ENCODE results near the gene ATOX1. TPM values are rescaled to one million over a fixed set of nuclear protein-coding genes. Genes with fewer than 3 reads are reported as not detected.
"Not testable (repeated sequence)": the region's sequence is repeated elsewhere in the genome, so short reads cannot be mapped to it uniquely, and the experiment has no call there.

The ATOX1 gene
- total RNA-seq, 1 experiment from 2014 or later, result 65.6 TPM

- intact Hi-C loops (cut with micrococcal nuclease; ENCODE audit: unreplicated experiment), result no loop called here
- POLR2A ChIA-PET (ENCODE audit: low non-redundant PET), result no interaction called here
- H3K27me3 ChIP-seq (replicated peaks; ENCODE audit: insufficient read depth, low read depth, low read length, poor library complexity), result no peaks in the 10 kb centered on the region
- peaks cover 22% of the 10 kb centered on the region for H3K4me1 ChIP-seq (ENCODE audit: insufficient read depth, low read length, poor library complexity, severe bottlenecking)
- no peak overlapping the region for H3K4me3 ChIP-seq (ENCODE audit: low read depth, low read length, poor library complexity, severe bottlenecking)
- CTCF ChIA-PET, result no interaction called here
- no peaks in the 10 kb centered on the region for H3K9me3 ChIP-seq (ENCODE audit: low read depth, low read length, poor library complexity, severe bottlenecking)
- TF ChIP-seq CTCF (conservative IDR thresholded peaks at IDR 0.05; ENCODE audit: low read depth, low read length), result no peak
- TF ChIP-seq EZH2 (IDR thresholded peaks at IDR 0.05; ENCODE audit: borderline replicate concordance, low read depth, low read length, poor library complexity, severe bottlenecking), result no peak
- no peak for DNase-seq (ENCODE audit: low spot score)
- H3K36me3 ChIP-seq (ENCODE audit: insufficient read depth, low read length, poor library complexity, severe bottlenecking), result no peaks in the 10 kb centered on the region
- BruUV-seq (replicated peaks), result no TSS peak
- no peak overlapping the region for H3K27ac ChIP-seq (ENCODE audit: low read depth, low read length, poor library complexity, severe bottlenecking)
These were observed 58.1 kb downstream of the ATOX1 start for GRCh38 chr5:151700296-151700695.

- H3K27ac ChIP-seq (ENCODE audit: low read depth, low read length, poor library complexity, severe bottlenecking), result peak overlapping the region; percentile 61
- CTCF ChIA-PET, result no interaction called here
These were observed 59.1 kb downstream of the ATOX1 start for GRCh38 chr5:151699071-151699901.

GRCh38 chr5:151698081-151698480 lies 60.4 kb downstream of the ATOX1 start:
- intact Hi-C loops (cut with micrococcal nuclease; ENCODE audit: unreplicated experiment); H3K4me3 ChIP-seq (ENCODE audit: low read depth, low read length, poor library complexity, severe bottlenecking); H3K9me3 ChIP-seq (ENCODE audit: low read depth, low read length, poor library complexity, severe bottlenecking); H3K27ac ChIP-seq (ENCODE audit: low read depth, low read length, poor library complexity, severe bottlenecking); H3K27me3 ChIP-seq (replicated peaks; ENCODE audit: insufficient read depth, low read depth, low read length, poor library complexity); DNase-seq (ENCODE audit: low spot score); CTCF ChIA-PET; H3K36me3 ChIP-seq (ENCODE audit: insufficient read depth, low read length, poor library complexity, severe bottlenecking); POLR2A ChIA-PET (ENCODE audit: low non-redundant PET); BruUV-seq (replicated peaks): not testable (repeated sequence)
- H3K4me1 ChIP-seq (ENCODE audit: insufficient read depth, low read length, poor library complexity, severe bottlenecking), result peaks cover 22% of the 10 kb centered on the region

More at GRCh38 chr5:151699071-151699901, 59.1 kb downstream of the ATOX1 start:
- Histone ChIP-seq H3K27me3 (replicated peaks; ENCODE audit: insufficient read depth, low read depth, low read length, poor library complexity) (no peaks in the 10 kb centered on the region), H3K36me3 (ENCODE audit: insufficient read depth, low read length, poor library complexity, severe bottlenecking) (no peaks in the 10 kb centered on the region), H3K4me1 (ENCODE audit: insufficient read depth, low read length, poor library complexity, severe bottlenecking) (peaks cover 22% of the 10 kb centered on the region), H3K9me3 (ENCODE audit: low read depth, low read length, poor library complexity, severe bottlenecking) (no peaks in the 10 kb centered on the region), H3K4me3 (ENCODE audit: low read depth, low read length, poor library complexity, severe bottlenecking) (no peak overlapping the region)
- intact Hi-C loops (cut with micrococcal nuclease; ENCODE audit: unreplicated experiment), result no loop called here
- BruUV-seq (replicated peaks), result no TSS peak
- TF ChIP-seq CTCF (conservative IDR thresholded peaks at IDR 0.05; ENCODE audit: low read depth, low read length) (no peak), EZH2 (IDR thresholded peaks at IDR 0.05; ENCODE audit: borderline replicate concordance, low read depth, low read length, poor library complexity, severe bottlenecking) (no peak)
- POLR2A ChIA-PET (ENCODE audit: low non-redundant PET), result no interaction called here
- DNase-seq (ENCODE audit: low spot score), result peak; percentile 58

DNA sequence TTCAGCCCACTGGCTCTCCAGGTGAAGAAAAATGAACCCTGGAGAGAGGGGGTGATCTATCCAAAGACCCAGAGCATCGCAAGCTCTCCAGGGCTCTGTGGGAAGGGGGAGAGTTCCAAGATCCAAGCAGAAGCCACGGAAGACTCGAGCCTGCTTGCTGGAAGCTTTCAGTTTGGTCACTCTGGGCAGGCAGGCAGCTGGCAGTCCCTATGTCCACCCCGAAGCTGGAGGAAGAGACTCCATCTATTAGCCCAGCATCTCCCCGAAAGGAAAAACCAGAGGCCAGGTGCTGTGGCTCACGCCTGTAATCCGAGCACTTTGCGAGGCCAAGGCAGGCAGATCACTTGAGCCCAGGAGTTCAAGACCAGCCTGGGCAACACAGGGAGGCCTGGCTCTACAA lies 61.0 kb downstream of the ATOX1 start:
- no peak overlapping the region for H3K27ac ChIP-seq (ENCODE audit: low read depth, low read length, poor library complexity, severe bottlenecking)
- no peaks in the 10 kb centered on the region for H3K27me3 ChIP-seq (replicated peaks; ENCODE audit: insufficient read depth, low read depth, low read length, poor library complexity)
- no peak for DNase-seq (ENCODE audit: low spot score)
- H3K9me3 ChIP-seq (ENCODE audit: low read depth, low read length, poor library complexity, severe bottlenecking), result no peaks in the 10 kb centered on the region
- no peak overlapping the region for H3K4me3 ChIP-seq (ENCODE audit: low read depth, low read length, poor library complexity, severe bottlenecking)
- ChIA-PET POLR2A (ENCODE audit: low non-redundant PET) (no interaction called here), CTCF (no interaction called here)
- TF ChIP-seq EZH2 (IDR thresholded peaks at IDR 0.05; ENCODE audit: borderline replicate concordance, low read depth, low read length, poor library complexity, severe bottlenecking) (no peak), CTCF (conservative IDR thresholded peaks at IDR 0.05; ENCODE audit: low read depth, low read length) (no peak)
- BruUV-seq (replicated peaks), result no TSS peak
- no peaks in the 10 kb centered on the region for H3K36me3 ChIP-seq (ENCODE audit: insufficient read depth, low read length, poor library complexity, severe bottlenecking)
- H3K4me1 ChIP-seq (ENCODE audit: insufficient read depth, low read length, poor library complexity, severe bottlenecking), result peaks cover 22% of the 10 kb centered on the region
- intact Hi-C loops (cut with micrococcal nuclease; ENCODE audit: unreplicated experiment), result no loop called here
